Left cardiac atrium (tissue), 4 donors: ENCODE data around the gene DPYSL4. TPM values are rescaled to one million over a fixed set of nuclear protein-coding genes. Genes with fewer than 3 reads are reported as not detected.

Source experiments
- ATAC-seq, 2 donors: fragments of 200-7000 bp; cut with Tn5 transposase; one replicate each; pipeline ENCODE4 v1.9.1; 2020; ENCODE audit warnings: mild to moderate bottlenecking in 2 of 2, moderate library complexity in 2 of 2
- DNase-seq: peaks from one replicate; pipeline ENCODE4 v3.0.0-alpha.2; 2020
- intact Hi-C, 2 donors: fragments of 100-400 bp; cut with DNase I; formaldehyde crosslinking; loops; one replicate each; pipeline versions ENCODE4 v1.14.1 to v1.15.1; 2022 to 2023
- long read RNA-seq: library from polyadenylated mRNA; unstranded; transcript quantifications from one replicate; pipeline ENCODE4 v2.0.0, GENCODE V29; 2021
- total RNA-seq, 2 donors: library from RNA; stranded (reverse); fragmentation: NEBNext Ultra II Directional; extraction: Animal tissue kit (Norgen Biotek cat#: 25700); gene quantifications; one replicate each; pipeline ENCODE4 v1.2.1, GENCODE V29; 2021
- donor health status: DM: no; HTN: yes; CAD: no.
- donor health status: DM: no; HTN: yes; CAD: no; lungs with severe emphysema.
- donor health status: DM: yes; HTN: yes; CAD: no.
- donor health status: Dilated cardiomyopathy.

The DPYSL4 gene
- total RNA-seq, result 1 to 10 TPM; 1.4 to 9.9 TPM
- long read RNA-seq, result 0 reads

DNA sequence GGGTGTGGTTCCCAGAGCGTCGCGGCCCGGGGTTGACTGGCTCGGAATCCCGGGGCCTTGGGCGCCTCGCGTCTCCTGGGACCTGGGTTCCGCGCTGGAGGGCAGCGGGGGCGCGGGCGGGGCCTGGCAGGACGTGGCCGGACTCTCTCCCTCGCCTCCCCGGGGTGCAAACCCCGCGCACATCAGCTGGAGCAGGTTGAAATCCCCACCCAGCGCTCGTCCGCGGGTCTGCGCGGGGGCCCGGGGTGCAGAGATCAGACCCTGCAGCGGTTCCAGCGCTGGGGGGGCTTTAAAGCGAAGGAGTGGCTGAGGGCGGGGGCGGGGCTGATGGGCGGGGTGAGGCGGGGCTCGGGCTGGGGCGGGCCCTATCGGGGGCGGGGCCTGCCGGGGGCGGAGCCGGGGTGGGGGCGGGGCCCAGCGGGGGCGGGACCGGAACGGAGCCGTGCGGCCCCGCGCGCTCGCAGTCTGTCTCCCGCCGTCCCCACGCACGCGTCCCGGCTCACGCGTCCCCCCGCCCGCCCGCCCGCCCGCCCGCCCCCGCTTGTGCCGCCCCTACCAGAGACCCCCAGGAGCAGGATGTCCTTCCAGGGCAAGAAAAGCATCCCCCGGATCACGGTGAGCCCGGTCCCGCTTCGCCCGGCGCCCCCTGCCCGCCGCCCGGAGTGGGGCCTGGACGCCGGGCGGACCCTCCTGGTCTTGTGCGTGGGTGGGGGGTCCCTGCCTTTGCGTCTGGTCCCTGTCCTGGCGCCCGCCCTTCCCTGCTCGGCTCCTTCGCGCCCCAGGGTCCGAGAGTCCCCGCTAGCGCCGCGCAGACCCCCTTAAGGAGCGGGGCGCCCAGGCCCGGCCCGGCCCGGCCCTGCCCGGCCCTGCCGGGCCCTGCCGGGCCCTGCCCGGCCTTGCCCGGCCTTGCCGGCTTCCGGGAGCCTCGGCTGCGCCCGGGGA is at the start of gene DPYSL4:
DPYSL4 (plus strand) TSS at position 461 of the 942 bp plus-strand sequence; CDS start at position 577, 116 bp downstream.
- ATAC-seq (peak; percentile 70 to 84), DNase-seq (no peak)
- intact Hi-C loops, result no loop called here

DNA sequence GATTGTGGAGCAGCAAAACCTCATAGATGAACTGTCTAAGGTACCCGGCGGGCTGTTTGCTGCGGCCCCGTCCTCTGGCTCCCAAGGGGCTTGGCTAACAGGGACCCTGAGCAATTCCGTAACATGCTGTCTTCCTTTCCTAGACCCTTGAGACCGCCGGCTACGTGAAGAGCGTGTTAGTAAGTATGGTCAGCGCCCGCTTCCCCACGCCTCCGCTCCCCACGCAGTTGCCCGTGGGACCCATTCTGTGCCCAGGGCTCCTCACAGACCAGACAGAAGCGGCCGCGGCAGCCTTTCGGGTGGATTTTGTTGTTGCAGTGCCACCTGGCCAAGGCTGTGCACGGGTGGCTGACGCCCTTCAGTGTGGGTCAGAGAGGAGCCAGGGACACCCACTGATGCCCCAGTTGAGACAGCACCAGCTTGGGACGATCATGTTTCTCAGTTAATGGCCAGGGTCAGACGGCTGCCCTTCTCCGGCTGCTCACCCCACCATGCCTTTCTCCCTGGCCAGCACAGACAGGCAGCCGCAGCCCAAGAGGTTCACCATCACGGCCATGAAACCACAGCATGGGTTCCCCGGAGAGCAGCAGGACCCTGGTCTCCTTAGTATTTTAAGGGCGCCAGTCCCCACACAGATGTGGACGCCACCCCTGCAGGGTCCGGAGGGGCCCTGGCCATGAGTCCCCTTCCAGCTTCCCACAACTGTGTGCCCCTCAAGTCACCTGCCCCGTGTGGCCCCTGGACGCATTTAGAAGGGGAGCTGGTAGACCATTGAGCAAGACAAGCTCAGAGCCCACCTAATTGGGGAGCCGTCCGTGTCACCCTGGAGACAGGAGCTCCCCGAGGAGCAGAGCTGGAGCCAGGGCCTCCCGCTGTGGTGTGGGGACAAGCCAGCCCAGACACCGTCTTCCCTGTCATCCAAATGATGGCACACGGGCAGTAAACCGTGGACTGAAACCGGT is 49.4 kb upstream of the DPYSL4 start:
- ATAC-seq (no peak), DNase-seq (peak; percentile 11)
- intact Hi-C loops, result no loop called here

DNA sequence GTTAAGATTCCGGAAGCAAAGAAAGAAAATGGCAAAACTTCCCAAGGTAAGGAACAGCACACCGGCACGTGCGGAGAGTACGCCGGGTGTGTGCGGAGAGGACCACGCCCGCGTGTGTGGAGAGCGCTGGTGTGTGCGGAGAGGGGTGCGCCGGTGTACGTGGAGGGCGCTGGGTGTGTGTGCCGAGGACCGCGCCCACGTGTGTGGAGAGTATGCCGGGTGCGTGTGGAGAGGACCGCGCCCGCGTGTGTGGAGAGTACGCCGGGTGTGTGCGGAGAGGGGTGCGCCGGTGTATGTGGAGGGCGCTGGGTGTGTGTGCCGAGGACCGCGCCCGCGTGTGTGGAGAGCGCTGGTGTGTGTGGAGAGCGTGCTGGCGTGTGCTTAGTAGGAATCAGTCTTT is 48.6 kb upstream of the DPYSL4 start:
- ATAC-seq, result no peak
- intact Hi-C loops, result no loop called here

DNA sequence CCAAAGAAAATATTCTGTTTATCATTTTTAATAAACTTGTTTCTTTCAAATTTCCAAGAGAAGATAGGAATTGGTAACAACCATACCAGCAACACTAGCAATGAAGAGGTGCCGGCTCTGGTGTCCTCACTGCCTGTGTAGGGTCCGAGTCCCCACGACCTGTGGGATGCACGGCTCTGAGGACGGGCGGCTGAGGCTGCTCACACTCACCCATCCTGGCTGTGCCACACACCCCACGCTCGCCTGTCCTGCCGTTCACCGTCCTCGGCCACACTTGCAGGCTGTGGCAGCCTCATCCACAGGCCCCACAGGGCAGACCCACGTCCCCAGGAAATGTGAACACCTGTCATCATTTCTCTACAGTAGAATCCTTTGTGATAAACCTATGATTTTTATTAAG is 48.2 kb upstream of the DPYSL4 start:
- DNase-seq (peak; percentile 7), ATAC-seq (no peak)
- intact Hi-C loops, result no loop called here

More for the DNA sequence above, 48.6 kb upstream of the DPYSL4 start:
- peak; percentile 12 for DNase-seq

DNA sequence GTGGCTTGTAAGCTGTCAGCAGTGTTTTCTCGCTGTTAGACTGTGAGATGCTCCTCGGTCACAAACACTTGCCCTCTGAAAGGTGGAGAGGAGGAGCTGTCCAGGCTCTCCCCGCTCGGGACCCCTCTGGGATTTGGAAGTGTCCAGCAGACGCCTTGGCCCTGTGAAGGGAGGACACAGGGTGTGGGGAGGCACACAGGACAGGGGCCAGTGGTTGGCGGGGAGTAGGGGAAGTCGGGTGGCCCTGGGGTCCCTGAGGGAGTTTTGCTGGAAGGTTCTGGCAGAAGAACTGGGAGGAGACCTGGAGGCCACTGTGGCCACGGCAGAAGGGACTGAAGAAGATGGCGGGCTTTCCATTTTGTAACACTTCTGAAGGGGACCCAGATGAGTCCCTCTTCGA is 47.2 kb upstream of the DPYSL4 start:
- intact Hi-C loops, result no loop called here
- DNase-seq (peak; percentile 5), ATAC-seq (no peak)

DNA sequence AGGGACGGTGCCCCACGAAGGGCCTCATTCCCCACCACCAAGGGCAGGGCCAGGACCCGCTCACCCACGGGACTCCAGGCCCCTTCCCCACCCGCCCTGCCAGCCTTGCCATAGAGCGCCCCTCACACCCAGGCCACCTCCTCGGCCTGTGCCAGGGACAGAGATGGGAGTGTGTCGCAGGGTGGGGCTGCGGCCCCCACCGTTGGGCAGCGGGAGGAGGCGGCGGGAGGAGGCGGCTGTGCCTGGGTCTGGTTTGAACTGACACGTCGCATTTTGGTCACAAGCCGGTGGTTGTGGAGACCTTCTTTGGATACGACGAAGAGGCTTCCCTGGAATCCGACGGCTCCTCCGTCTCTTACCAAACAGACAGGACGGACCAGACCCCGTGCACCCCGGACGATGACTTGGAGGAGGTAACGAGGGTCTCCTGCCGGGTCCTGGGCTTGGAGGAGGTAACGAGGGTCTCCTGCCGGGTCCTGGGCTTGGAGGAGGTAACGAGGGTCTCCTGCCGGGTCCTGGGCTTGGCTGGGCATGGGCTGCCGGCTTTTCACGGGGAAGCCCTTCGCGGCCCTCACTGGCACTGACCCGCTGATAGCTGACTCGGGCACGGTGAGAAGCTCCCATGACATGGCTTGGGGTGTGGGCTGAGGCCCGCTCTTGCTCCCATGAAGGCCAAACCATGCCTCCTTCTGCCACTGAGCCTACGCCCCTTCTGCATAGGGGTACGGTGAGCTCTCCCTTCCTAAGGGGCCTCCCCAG is 46.4 kb upstream of the DPYSL4 start:
- no peak for ATAC-seq
- intact Hi-C loops, result loop anchor here (5.0 to 10.0 kb wide), 3 partner anchors 103 to 256 kb away; no protein-coding TSS in a partner anchor
- peak; percentile 17 for DNase-seq

DNA sequence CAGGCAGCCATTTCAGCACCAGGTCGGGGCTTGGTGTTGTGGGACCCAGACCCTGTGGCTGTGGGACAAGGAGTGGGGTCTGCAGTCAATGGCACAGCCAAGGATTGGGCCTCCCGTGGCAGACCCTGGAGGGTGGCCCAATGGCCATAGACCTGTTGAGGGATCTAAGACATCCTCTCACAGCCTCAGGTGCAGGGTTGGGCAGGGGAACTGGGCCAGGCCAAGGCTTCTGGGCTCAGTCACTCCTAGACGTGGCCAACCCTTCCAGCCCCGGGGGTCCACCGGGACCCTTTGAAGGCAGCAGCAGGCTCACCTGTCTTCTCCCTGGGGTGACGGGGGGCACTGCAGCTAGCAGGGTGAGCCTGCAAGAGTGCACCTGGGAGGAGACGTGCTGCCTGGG is 45.7 kb upstream of the DPYSL4 start:
- intact Hi-C loops, result loop anchor here (5.0 to 10.0 kb wide), 3 partner anchors 104 to 256 kb away; no protein-coding TSS in a partner anchor
- ATAC-seq (no peak), DNase-seq (peak; percentile 9)

DNA sequence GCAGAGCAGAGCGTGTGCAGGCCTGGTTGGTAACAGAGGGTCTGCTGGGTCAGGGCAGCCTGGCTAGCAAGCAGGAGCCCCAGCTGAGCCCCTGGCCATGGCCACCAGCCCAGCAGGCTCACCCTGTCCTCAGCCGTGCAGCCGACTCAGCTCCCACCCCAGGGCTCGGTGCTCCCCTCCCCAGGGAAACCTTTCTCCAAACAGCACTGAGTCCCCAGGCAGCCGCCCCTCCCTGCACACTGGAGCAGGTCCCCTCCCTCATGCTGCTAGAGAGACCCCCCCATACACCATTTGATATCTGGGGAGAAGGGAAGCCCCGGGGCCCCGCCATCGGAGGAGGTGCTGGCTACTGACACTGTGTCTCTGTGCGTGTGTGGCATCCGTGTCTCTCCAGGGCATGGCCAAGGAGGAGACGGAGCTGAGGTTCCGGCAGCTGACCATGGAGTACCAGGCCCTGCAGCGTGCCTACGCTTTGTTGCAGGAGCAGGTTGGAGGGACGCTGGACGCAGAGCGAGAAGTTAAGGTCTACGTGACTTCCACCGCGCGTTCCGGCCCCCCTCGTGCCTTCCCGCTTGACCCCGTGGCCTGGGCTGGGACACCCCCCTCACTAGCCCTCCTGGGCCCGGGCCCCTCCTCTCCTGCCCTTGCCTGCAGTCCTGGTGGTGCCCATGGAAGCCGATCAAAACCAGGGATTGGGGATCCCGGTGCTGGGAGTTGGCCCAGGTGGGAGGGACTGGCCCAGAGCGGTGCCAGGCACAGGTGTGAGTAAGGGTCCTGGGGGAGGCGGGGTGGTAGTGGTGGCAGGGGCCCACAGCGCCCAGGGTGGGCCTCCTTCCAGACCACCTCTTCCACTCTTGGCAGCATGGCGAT is 45.0 kb upstream of the DPYSL4 start:
- no peak for ATAC-seq

DNA sequence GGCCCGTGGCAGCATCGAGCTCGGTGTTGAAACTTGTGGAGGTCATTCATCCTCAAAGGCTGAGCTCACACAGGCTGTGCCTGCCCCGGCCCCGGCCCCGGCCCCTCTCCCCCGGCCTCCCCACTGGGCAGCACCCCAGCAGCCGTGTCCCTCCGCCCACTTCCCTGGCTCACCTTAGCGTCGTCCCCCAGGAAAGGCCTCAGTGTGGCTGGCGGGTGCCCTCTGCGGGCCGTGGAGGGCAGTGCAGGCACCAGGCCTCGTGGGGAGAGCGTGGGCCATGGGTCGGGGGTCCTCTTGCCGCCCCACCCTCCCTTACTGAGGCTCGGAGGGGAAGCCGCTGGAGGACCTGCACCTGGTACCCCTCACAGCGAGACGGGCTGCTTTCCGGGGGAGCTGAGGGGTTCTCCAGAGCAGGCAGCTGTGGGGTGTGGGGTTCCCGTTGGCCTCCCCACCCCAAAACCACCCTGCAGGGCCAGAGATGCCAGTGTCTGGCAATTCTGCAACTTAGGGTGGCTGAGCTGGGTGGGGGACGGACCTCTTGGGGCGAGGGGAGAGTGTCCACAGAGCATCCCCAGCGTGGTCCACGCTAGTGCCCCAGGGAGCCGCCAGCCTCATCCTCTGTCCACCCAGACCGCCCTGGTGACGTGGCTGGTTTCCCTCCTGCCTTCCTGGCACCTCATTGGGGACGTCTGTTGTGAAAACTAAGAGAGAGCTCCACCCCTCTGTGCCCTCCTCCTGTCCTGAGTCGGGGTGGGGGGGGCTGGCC is 44.2 kb upstream of the DPYSL4 start:
- peak; percentile 50 for DNase-seq
- intact Hi-C loops, result loop anchor here (5.0 to 10.0 kb wide), 3 partner anchors 105 to 258 kb away; no protein-coding TSS in a partner anchor
- peak; percentile 69 to 78 for ATAC-seq

More for the DNA sequence above, 45.0 kb upstream of the DPYSL4 start:
- intact Hi-C loops, result loop anchor here (5.0 to 10.0 kb wide), 3 partner anchors 104 to 257 kb away; no protein-coding TSS in a partner anchor
- peak; percentile 16 for DNase-seq

DNA sequence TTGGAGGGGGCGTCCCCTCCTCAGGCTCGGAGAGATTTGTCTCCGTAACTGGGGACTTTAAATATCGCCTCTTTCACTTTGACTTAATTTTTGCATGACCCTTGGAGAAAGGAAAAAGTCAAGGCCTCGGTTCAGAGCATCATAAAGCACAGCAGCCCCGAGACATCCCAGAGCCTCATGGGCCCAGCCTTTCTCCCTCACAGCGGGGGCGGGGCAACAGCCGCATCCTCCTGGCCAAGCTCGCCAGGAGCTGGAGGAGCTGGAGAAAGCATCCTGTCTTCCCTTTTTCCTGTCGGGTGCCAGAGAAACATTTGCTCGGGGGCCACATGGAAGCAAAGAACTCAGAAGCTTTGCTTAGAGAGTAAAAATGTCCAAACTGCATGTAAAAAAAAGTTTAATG is 43.6 kb upstream of the DPYSL4 start:
- peak; percentile 10 for DNase-seq
- intact Hi-C loops, result loop anchor here (5.0 to 10.0 kb wide), 3 partner anchors 106 to 258 kb away; no protein-coding TSS in a partner anchor
- no peak for ATAC-seq

DNA sequence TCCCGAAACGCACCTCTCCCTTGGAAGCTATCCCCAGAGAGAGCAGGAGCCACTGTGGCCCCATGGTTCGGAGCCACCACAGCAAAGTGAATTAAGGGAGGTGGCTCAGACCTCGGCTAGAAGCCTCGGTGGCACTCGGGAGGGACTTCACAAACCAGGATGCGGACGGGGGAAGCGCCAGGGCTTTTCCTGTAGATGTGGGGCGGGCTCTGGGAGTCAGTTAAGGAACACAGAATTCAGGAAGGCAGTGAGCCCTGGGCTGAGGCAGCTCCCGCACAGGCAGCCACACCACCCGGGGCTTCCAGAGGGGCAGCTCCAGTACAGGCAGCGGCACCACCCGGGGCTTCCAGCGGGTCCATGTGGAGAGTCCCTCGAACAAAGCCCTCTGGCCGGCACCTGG is 42.7 kb upstream of the DPYSL4 start:
- DNase-seq (peak; percentile 15), ATAC-seq (no peak)
- intact Hi-C loops, result loop anchor here (5.0 to 10.0 kb wide), 3 partner anchors 107 to 259 kb away; no protein-coding TSS in a partner anchor

DNA sequence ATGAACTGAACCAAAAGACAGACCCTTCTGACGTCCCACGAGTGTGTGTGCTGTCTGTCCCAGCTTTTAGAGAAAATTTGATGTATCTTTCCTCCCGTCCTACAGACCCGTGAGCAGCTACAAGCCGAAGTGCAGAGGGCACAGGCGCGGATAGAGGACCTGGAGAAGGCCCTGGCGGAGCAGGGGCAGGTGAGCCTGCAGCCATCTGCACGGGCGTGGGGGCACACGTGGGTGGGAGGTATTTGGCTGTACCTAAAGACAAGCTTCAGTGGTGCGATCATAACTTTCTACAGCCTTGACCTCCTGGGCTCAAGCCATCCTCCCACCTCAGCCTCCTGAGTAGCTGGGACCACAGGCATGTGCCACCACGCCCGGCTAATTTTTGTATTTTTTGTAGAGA is 41.7 kb upstream of the DPYSL4 start:
- DNase-seq, result peak; percentile 5
- intact Hi-C loops, result loop anchor here in 1 of 2 donors (10.0 kb wide), 1 partner anchor 260 kb away; no protein-coding TSS in a partner anchor
- ATAC-seq, result no peak

DNA sequence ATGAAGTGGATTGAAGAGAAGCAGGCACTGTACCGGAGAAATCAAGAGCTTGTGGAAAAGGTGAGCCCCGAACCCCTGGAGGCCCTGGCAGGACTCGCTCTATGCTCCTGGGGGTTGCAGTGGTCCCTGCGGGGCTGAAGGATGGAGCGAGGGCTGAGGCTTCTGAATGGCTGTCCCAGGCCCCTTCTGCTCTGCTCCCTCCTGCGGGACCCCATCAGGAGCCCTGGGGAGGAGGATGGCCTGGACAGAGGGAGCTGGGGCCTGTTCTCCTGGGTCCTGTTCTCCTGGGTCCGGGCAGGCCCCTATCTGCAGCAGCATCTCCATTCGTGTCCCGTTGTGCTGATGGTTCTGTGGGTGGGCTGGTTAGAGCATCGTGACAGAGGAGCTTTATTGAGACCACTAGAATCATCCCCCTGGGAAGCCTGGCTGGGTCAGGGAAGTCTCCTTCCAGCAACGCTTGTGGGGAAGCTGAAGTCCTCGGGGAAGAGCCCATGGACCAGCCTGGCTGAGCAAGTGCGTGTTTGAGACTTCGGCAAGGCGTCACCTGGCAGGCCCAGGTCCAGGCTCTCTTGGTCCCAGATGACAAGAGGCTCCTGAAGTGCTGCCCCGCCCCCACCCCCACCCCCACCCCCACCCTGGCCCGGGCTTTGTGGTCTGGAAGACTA is 41.1 kb upstream of the DPYSL4 start:
- ATAC-seq, result no peak
- DNase-seq, result peak; percentile 13
- intact Hi-C loops, result loop anchor here in 1 of 2 donors (10.0 kb wide), 1 partner anchor 261 kb away; no protein-coding TSS in a partner anchor

DNA sequence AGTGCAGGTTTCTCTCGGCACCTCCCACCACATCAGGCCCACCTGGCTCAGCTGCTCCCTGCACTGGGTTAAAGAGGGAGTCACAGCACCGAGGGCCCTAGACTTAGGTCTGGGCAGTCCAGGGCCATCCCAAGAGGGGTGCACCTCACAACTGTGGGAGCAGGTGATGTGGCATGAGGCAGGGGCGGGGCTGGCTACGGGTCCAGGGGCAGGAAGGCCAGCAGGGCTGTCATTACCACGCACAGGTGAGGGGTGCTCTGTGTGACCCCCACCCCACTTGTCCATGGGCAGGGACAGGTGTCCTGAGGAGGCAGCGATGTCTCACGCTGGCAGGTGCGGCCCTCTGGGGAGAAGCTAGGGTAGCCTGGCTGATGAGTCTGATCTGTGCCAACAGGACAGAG is 40.5 kb upstream of the DPYSL4 start:
- ATAC-seq (no peak), DNase-seq (peak; percentile 16)
- intact Hi-C loops, result loop anchor here in 1 of 2 donors (10.0 kb wide), 1 partner anchor 261 kb away; no protein-coding TSS in a partner anchor

DNA sequence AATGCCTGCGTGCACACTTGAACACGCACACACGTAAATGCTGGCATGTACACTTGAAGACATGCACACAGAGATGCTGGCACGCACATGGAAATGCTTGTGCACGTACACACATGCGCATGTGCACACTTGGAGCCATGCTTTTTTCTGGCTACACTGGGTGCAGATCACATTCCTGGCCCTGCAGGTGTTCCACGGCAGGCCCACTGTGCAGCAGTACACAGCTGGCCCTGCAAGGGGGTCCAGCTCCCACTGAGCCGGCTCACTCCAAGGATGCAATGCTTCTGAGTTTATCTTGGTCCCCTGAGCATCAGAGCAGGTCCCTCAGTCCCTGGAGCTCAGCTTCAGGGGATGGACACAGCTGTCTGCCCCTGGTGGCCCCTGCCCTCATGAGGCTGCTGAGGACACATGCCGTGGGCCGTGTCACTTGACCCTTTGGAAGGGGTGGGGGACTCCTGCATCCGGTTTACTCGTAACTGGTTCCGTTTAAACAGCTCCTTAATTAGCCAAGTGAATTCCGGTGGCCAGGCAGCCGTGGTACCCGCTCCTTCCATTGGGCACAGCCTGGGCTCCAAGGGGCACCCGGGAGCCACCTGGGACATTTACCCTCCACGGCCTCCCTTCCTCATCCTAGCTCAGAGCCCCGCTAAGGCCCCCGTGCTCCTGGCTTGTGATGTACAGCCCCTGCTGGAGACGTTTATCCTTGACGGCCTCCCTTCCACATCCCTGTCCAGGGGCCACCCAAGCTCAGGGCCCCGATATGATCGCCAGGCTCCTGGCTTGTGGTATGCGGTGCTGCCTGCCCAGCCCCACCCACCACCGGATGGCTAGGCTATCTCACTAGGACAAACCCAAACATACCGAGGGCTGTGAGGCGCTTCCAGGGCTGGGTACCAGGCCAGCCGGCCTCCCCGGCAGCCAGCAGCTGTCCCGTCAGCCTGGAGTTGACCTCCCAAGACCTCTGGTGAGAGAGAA is 39.5 kb upstream of the DPYSL4 start:
- intact Hi-C loops, result loop anchor here in 1 of 2 donors (10.0 kb wide), 1 partner anchor 262 kb away; no protein-coding TSS in a partner anchor
- DNase-seq (peak; percentile 7), ATAC-seq (no peak)
